ENCODE results near the gene WDR6. TPM values are rescaled to one million over a fixed set of nuclear protein-coding genes. Genes with fewer than 3 reads are reported as not detected.
A peak's percentile ranks its signal among the peaks of the same experiment; 100 is the strongest.

WDR6 gene
- total RNA-seq, 1 donor from 2014 or later, result 115 TPM

DNA sequence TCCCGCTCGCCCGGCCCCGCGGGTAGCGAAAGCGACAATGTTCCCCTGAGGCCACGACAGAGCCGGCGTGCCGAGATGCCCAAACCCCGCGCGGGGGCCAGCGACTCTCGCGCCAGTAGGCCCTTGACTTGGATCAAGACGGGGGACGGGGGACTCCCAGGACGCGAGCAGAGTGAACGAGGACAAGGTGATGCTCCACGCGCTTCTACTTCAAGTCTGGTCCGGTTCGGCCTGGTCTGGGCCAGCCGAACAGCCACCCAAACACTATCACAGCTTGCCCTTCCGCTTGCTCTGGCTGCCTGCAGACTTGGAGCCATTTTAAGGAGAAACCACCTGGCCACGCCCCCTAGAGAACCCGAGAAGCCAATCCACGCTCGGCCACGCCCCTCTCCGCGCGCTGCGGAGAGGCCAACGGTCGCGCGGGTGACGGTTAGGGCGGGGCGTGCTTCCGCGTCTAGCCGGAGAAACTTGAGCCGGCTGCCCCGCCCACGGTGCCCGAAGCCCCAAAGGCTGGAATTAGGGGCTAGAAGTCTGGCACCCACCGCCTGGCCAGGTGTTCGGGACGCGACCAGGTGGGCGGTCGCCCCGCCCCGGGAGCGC lies 14.1 kb downstream of the WDR6 start:
- TF ChIP-seq, protein P1, sequence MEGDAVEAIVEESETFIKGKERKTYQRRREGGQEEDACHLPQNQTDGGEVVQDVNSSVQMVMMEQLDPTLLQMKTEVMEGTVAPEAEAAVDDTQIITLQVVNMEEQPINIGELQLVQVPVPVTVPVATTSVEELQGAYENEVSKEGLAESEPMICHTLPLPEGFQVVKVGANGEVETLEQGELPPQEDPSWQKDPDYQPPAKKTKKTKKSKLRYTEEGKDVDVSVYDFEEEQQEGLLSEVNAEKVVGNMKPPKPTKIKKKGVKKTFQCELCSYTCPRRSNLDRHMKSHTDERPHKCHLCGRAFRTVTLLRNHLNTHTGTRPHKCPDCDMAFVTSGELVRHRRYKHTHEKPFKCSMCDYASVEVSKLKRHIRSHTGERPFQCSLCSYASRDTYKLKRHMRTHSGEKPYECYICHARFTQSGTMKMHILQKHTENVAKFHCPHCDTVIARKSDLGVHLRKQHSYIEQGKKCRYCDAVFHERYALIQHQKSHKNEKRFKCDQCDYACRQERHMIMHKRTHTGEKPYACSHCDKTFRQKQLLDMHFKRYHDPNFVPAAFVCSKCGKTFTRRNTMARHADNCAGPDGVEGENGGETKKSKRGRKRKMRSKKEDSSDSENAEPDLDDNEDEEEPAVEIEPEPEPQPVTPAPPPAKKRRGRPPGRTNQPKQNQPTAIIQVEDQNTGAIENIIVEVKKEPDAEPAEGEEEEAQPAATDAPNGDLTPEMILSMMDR (IDR thresholded peaks at IDR 0.05), result no peak

DNA sequence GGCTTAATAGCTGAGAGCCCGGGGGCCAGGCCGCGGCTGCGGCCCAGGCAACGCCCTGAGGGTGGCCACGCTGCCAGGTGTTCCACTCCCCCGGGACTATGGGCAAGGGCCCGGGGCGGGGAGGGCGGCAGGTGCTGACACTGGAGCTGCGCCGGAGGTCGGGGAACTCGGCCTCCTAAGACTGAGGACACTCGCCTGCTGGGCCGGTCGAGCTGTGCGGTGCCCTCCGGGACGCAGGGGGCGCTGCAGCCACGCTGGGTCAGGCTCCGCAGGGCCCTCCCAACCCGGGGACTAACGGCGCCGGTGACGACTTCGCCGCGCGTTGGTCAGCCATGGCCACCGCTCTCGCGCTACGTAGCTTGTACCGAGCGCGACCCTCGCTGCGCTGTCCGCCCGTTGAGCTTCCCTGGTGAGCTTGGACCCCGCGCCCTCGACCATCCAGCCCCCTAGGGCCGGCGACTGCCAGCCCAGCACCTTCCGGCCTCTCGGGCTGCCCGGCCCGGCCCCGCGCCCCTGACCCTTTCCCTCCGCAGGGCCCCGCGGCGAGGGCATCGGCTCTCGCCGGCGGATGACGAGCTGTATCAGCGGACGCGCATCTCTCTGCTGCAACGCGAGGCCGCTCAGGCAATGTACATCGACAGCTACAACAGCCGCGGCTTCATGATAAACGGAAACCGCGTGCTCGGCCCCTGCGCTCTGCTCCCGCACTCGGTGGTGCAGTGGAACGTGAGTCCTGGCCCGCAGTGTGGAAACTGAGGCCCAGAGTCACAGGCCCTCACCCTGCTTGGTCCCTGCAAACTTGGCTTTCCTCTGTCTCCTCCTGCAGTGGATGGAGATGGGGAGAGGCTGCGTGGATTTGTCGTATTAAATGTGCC lies 14.9 kb downstream of the WDR6 start, which contains the start of gene NDUFAF3:
Gene NDUFAF3, plus strand, starts transcription at position 309 of the 875 bp plus-strand sequence. Its CDS starts 24 bp downstream, at position 333.
- intact Hi-C loops (cut with DNase I), result loop anchor here (1.0 to 5.0 kb wide), 2 partner anchors 15 to 255 kb away; partner anchors contain the start of genes C3orf62 and WDR6
- peaks cover 16 to 29% of the 10 kb centered on the region in 2 donors for H3K4me1 ChIP-seq

More for the DNA sequence above, 14.1 kb downstream of the WDR6 start:
- H3K27me3 ChIP-seq, result no peaks in the 10 kb centered on the region
- H3K4me3 ChIP-seq, result peak overlapping the region; percentile 88 to 93
- peak overlapping the region; percentile 100 for H3K27ac ChIP-seq
- intact Hi-C loops (cut with DNase I), result loop anchor here (1.0 to 5.0 kb wide), 2 partner anchors 14 to 256 kb away; partner anchors contain the start of genes C3orf62 and WDR6
- peaks cover 16 to 29% of the 10 kb centered on the region in 2 donors for H3K4me1 ChIP-seq
- H3K36me3 ChIP-seq, result peaks cover 18 to 31% of the 10 kb centered on the region in 2 donors
- no peaks in the 10 kb centered on the region for H3K9me3 ChIP-seq
- DNase-seq (ENCODE audit: low spot score in 2 of 2), result peak; percentile 96 to 100

DNA sequence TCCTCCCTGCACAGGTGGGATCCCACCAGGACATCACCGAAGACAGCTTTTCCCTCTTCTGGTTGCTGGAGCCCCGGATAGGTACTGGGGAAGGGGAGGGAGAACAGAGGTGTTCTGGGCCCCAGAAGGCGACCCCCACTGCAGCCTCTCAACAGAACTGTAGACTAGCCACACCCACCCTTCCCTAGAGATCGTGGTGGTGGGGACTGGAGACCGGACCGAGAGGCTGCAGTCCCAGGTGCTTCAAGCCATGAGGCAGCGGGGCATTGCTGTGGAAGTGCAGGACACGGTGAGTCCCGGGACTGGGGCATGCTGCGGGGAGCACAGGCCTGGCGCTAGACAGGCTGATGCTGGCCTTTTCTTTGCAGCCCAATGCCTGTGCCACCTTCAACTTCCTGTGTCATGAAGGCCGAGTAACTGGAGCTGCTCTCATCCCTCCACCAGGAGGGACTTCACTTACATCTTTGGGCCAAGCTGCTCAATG lies 15.5 kb downstream of the WDR6 start:
- no peak for DNase-seq (ENCODE audit: low spot score in 2 of 2)
- Histone ChIP-seq H3K4me3 (peak overlapping the region; percentile 88 to 93), H3K27ac (peak overlapping the region; percentile 100), H3K9me3 (no peaks in the 10 kb centered on the region), H3K4me1 (peaks cover 13 to 23% of the 10 kb centered on the region in 2 donors), H3K36me3 (peaks cover 18 to 38% of the 10 kb centered on the region in 2 donors), H3K27me3 (no peaks in the 10 kb centered on the region)
- intact Hi-C loops (cut with DNase I), result loop anchor here (5.0 kb wide), 1 partner anchor 255 kb away; the partner anchor contains the start of gene C3orf62
- TF ChIP-seq, protein P1 (IDR thresholded peaks at IDR 0.05), result no peak

More for the DNA sequence above, 14.9 kb downstream of the WDR6 start, which contains the start of gene NDUFAF3:
- DNase-seq (ENCODE audit: low spot score in 2 of 2), result peak; percentile 68 to 95
- no peaks in the 10 kb centered on the region for H3K27me3 ChIP-seq
- peak within 1 kb of the TSS; percentile 88 to 93 for H3K4me3 ChIP-seq
- peaks cover 18 to 38% of the 10 kb centered on the region in 2 donors for H3K36me3 ChIP-seq
- H3K27ac ChIP-seq, result peak within 1 kb of the TSS; percentile 100
- H3K9me3 ChIP-seq, result no peaks in the 10 kb centered on the region
- TF ChIP-seq, protein P1 (IDR thresholded peaks at IDR 0.05), result peak; percentile 97 to 99 (median 98)

DNA sequence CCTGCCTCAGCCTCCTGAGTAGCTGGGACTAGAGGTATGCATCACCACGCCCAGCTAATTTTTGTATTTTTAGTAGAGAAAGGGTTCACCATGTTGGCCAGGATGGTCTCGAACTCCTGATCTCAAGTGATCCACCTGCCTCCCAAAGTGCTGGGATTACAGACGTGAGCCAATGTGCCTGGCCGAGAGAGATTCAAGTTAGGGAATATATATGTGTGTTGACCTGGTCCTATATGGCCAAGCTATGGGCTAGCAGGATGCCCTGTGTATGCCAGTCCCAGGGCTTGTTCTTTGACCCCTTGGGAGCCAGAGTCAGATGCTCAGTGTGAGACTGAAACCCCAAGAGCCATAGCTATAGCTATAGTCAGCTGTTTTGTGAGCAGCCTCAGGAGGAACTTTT lies 16.6 kb downstream of the WDR6 start:
- Histone ChIP-seq H3K4me3 (no peak overlapping the region), H3K4me1 (peaks cover 13 to 29% of the 10 kb centered on the region in 2 donors), H3K9me3 (no peaks in the 10 kb centered on the region), H3K27ac (no peak overlapping the region), H3K27me3 (no peaks in the 10 kb centered on the region), H3K36me3 (peaks cover 18 to 38% of the 10 kb centered on the region in 2 donors)
- no peak for DNase-seq (ENCODE audit: low spot score in 2 of 2)
- TF ChIP-seq, protein P1 (IDR thresholded peaks at IDR 0.05), result no peak
- intact Hi-C loops (cut with DNase I), result loop anchor here (5.0 kb wide), 1 partner anchor 254 kb away; the partner anchor contains the start of gene C3orf62

DNA sequence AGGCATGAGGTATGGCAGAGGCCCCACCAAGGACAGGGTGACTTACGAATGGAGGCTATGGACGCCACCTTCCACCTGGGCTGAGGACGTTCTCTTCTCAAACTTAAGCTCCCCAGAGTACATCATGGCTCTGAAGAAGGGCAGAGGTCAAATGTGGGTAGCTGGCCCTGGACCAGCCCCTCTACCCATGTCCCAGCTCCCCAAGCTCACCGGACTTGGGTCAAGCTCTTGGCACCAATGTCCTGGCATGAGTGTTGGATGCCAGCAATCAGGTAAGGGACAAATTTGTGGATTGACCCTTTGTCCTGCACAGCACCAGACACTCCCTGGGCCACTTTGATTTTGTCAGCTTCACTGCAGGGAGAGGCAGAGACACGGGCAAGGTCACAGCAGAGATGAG lies 17.3 kb downstream of the WDR6 start:
- no peak overlapping the region for H3K4me3 ChIP-seq
- no peak for DNase-seq (ENCODE audit: low spot score in 2 of 2)
- peaks cover 10 to 26% of the 10 kb centered on the region in 2 donors for H3K4me1 ChIP-seq
- peaks cover 18 to 38% of the 10 kb centered on the region in 2 donors for H3K36me3 ChIP-seq
- intact Hi-C loops (cut with DNase I), result loop anchor here (5.0 kb wide), 1 partner anchor 253 kb away; the partner anchor contains the start of gene C3orf62
- no peaks in the 10 kb centered on the region for H3K9me3 ChIP-seq
- H3K27me3 ChIP-seq, result no peaks in the 10 kb centered on the region
- H3K27ac ChIP-seq, result no peak overlapping the region
- TF ChIP-seq, protein P1 (IDR thresholded peaks at IDR 0.05), result no peak
